DLD1 (cell line): Measurements from ENCODE around the gene MUC5B.
"Not testable (repeated sequence)": the region's sequence is repeated elsewhere in the genome, so short reads cannot be mapped to it uniquely, and the experiment has no call there.

Source experiments
- in situ Hi-C: cut with HindIII; loops from 2 replicates; pipeline ENCODE4 v1.10.0; 2017; ENCODE audit warnings: low sequenced_read_pairs

Gene MUC5B

GRCh38 chr11:1191786-1192470, 30.9 kb upstream of the MUC5B start:
- in situ Hi-C loops = not testable (repeated sequence)

GRCh38 chr11:1192741-1193325, 30.0 kb upstream of the MUC5B start:
- in situ Hi-C loops = no loop called here

- in situ Hi-C loops = no loop called here
Observed at GRCh38 chr11:1193326-1194230, 29.3 kb upstream of the MUC5B start.

DNA sequence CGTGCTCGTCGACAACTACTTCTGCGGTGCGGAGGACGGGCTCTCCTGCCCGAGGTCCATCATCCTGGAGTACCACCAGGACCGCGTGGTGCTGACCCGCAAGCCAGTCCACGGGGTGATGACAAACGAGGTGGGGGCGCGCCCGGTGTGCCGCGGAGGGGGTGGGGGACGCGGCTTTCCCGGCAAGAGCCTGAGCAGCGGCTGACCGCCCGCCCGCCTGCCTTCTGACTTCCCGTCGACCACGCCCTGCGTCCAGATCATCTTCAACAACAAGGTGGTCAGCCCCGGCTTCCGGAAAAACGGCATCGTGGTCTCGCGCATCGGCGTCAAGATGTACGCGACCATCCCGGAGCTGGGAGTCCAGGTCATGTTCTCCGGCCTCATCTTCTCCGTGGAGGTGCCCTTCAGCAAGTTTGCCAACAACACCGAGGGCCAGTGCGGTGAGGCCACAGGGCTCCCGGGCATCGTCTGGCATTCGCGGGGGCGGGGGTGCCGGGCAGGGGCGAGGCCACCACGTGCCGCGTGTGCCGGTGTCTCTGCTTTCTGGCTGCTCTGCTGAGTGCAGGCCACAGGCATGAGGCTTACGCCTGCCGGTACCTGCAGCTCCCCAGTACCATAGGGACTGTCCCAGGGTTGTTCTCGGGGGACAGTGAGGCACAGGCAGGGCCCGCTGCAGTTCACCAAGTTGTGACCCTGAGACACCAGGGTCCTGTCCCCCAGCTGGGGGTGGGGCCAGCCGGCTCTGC, 28.5 kb upstream of the MUC5B start:
- in situ Hi-C loops = no loop called here

- in situ Hi-C loops = no loop called here
Observed at GRCh38 chr11:1194977-1195681, 27.7 kb upstream of the MUC5B start.

DNA sequence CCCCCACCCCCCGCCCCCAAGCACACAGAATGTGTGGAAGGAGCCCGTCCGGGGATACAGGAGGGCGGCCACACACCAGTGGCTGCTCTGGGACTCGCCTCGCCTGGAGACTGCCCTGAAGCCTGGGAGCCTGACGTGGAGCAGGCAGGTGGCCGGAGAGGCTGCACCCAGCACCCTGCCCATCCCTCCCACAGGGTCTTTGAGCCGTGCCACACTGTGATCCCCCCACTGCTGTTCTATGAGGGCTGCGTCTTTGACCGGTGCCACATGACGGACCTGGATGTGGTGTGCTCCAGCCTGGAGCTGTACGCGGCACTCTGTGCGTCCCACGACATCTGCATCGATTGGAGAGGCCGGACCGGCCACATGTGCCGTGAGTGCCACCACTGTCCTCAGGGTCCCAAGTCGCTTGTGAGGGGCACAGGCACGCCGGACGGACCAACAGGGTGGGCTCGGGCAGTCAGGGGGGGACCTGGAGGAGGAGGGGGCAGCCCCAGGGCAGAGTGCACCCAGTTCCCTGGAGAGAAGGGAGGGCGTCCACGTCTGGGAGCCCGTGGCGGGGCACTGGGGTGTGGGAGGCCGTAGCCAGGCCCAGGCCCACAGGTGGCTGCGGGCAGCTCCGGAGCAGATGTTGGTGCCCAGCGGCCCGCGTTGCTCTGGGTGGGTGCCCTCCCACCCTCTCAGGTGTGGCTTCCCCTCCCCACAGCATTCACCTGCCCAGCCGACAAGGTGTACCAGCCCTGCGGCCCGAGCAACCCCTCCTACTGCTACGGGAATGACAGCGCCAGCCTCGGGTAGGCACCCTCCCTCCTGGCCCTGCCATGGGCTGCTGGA, 27.0 kb upstream of the MUC5B start:
- in situ Hi-C loops = no loop called here

DNA sequence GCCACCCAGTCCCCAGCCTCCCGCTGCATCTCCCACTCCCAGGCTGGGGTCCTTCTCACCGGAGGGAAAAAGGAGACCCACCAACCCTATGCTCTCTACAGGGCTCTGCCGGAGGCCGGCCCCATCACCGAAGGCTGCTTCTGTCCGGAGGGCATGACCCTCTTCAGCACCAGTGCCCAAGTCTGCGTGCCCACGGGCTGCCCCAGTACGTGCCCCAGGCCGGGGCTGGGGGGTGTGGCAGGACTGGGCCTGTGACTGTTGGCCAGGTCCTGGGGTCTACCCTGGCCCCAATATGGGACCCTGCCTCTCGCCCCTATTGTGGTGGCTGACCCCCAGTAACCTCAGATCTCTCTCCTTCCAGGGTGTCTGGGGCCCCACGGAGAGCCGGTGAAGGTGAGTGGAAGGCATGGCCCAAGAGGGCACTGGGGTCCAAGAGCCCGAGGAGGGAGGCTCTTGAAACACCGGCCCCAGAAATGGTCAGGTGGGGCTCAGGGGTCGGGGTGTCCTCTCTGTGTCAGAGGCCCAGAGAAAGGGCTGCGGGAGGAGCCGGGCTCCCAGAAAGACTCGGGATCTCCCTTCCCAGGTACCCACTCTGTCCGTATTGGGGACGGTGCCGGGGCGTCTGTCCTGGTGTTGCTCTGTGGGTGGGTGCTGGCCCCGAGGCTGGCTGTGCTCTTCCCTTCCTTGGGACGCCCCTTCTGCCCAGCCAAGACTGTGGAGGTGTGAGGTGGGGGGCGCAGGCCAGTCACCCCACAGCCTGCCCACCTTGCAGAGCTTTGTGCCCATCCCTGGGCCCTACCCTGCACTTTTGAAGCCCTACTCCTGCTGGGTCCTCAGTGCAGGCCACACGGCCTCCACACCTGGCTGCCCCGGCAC, 26.1 kb upstream of the MUC5B start:
- in situ Hi-C loops = no loop called here

- in situ Hi-C loops = no loop called here
Observed at GRCh38 chr11:1197431-1197885, 25.4 kb upstream of the MUC5B start.

- in situ Hi-C loops = no loop called here
Observed at GRCh38 chr11:1197886-1198560, 24.8 kb upstream of the MUC5B start.

- in situ Hi-C loops = no loop called here
Observed at GRCh38 chr11:1198561-1199240, 24.2 kb upstream of the MUC5B start.

GRCh38 chr11:1199241-1199750, 23.6 kb upstream of the MUC5B start:
- in situ Hi-C loops = no loop called here

- in situ Hi-C loops = loop anchor here (25.0 kb wide), 1 partner anchor 288 kb away; the partner anchor contains the start of gene CHID1
Observed at GRCh38 chr11:1199751-1200610, 22.9 kb upstream of the MUC5B start.

GRCh38 chr11:1200611-1201191, 22.2 kb upstream of the MUC5B start:
- in situ Hi-C loops = loop anchor here (25.0 kb wide), 1 partner anchor 288 kb away; the partner anchor contains the start of gene CHID1

DNA sequence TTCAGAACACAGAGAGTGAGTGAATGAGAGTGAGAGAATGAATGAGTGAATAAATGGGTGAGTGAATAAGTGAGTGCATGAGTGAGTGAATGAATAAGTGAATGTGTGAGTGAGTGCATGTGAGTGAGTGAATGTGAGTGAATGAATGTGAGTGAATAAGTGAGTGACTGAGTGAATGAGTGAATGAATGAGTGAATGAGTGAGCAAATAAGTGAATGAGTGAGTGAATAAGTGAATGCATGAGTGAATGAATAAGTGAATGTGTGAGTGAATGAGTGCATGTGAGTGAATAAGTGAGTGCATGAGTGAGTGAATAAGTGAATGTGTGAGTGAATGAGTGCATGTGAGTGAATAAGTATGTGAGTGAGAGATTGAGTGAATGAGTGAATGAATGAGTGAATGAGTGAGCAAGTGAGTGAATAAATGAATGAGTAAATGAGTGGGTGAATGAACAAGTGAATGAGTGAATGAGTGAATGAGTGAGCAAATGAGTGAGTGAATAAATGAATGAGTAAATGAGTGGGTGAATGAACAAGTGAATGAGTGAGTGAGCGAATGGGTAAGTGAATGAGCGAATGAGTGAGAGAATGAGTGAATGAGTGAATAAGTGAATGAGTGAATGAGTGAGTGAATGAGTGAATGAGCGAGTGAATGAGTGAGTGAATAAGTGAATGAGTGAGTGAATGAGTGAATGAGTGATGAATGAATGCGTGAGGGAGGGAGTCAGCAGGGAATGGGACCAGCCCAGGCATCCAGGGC, 21.3 kb upstream of the MUC5B start:
- in situ Hi-C loops = loop anchor here (25.0 kb wide), 1 partner anchor 289 kb away; the partner anchor contains the start of gene CHID1
